SKM-1 (cell line): ENCODE measurements around the gene CAPN15.
"Not testable (repeated sequence)": the region's sequence is repeated elsewhere in the genome, so short reads cannot be mapped to it uniquely, and the experiment has no call there.

Experiments used
- DNase-seq: peaks from one replicate; lab custom pipeline; 2025; ENCODE audit not compliant: unreplicated experiment; lab: John Stamatoyannopoulos, UW

The CAPN15 gene

DNA sequence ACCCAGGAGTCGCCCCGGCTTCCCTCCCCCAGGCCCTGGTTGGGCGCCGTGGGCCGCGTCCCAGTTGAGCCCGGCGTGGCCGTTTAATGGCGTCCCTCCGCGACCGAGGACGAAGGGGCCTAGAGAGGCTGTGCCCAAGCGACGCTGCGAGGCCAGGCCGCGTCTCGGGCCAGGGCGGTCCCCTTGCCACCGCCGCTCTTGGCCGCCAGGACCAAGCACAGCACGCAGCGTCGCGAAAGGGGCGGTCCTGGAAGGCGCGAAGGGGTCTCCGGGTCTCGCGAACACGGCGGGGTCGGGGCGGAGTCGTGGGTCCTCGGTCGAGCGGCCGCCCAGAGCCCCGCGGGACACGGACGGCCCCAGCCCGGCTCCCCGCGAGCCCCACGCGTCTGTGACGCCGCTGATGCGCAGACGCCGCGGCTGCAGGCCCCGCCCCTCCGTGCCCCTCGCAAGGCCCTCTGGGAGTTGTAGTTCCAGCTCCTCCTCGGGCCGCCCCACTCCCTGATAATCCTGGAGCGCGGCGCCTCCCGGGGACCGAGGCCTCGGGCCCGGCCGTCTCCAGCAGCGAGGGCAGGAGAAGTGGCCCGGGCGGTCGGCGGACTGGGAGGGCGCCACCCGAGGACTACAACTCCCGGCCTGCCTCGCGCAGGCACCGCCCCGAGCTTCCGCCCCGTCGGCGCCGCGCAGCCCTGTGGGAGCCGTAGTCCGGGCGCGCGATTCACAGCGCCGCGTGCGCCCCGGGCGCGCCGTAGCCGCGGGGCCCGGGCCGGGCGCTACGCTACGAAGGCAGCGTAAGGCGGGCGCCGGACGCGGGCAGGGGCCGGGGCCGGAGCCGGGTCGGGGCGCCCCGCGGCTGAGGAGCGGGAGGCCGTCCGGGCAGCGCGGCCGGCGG lies at the start of gene CAPN15:
Gene CAPN15, plus strand, starts transcription at position 698 of the 889 bp plus-strand sequence. CDS start 19,127 bp downstream, outside the sequence.
- peak; percentile 84 for DNase-seq

DNA sequence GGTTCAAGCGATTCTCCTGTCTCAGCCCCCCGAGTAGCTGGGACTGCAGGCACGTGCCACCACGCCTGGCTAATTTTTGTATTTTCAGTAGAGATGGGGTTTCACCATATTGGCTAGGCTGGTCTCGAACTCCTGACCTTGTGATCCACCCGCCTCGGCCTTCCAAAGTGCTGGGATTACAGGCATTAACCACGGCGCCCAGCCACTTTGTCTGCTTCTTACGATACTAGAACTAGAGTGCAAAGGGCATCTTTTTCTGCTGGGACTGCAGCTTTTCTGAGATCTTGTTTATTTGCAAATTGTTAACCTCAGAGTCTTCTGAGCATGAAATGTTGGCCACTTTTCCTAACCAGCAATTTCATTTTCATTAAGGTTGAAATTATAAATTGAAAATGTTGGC lies 49.2 kb upstream of the CAPN15 start:
- DNase-seq = not testable (repeated sequence)

DNA sequence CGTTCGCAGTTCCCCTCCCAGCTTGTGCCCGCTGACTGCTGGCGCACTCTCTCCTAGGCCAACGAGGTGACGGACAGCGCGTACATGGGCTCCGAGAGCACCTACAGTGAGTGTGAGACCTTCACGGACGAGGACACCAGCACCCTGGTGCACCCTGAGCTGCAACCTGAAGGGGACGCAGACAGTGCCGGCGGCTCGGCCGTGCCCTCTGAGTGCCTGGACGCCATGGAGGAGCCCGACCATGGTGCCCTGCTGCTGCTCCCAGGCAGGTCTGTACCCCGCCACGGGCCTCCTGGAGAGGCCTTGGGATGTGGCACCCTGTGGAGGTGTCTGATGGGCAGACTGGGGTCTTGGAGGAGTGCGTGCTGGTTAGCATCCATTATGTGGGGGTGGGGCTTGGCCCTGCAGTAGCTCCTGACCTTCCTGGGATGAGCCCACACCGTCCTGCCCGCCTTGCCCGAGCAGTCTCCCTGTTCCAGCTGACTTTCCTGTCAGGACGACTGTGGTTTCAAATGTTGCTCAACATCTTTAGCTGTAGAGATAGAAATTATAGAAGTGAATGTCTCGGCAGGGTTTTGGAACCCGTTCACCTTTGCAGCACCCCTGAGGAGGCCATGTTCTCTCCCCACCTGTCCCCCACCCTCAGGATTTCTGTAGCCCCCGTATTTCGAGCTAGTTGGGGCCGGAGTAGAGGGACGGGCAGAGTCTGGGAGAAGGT lies 44.9 kb upstream of the CAPN15 start:
- no peak for DNase-seq

DNA sequence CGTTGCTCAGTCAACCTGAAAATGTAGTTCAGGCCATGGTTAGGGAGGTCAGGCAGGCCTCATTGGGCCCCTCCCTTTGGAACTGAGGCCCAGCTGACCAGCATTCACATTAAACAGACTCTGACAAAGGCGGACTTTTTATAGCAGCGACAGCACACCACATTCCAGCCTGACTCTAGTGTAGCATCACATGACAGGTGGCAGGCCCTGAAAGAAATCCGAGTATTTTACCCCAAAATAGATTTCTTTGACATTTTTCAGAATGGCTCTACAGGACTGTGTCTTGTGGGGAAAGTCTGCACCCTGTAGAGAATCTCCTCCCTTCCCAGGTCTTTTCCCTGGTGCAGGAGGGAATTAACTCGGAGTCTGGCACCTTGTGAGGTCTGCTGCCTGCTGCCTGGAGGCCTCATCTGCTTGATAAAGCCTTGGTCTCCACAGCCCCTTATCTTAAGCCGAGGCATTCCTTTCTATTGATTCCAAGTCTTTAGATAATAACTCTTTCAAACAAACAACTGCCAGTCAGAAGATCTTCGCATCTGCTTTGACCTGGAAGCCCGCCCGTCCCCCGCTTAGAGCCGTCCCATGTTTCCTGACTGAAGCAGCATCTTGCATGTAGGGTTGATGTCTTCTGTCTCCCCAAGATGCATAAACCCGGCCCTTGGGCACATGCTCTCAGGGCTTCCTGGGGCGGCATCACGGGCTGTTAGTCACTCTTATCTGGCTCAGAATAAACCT lies 44.0 kb upstream of the CAPN15 start:
- no peak for DNase-seq

DNA sequence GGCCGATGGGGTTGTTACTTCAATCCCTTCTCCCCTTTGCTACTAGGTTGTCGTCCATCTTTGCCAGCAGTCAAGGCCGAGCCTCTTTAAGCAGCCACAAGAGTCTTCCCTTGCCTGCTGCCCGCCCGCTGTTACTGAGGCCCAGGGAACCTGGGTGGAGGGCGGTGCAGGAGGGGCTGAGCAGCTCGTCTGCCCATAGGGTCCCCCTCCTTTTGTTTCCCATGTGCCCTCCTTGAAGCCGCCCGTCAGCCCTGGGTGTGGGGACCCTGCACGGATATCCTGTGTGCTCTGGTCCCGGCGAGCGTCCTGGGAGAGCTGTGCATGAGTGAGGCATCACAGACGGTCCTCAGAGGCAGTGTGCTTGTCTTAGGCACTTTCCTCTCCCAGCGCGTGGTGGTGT lies 37.9 kb upstream of the CAPN15 start:
- no peak for DNase-seq

DNA sequence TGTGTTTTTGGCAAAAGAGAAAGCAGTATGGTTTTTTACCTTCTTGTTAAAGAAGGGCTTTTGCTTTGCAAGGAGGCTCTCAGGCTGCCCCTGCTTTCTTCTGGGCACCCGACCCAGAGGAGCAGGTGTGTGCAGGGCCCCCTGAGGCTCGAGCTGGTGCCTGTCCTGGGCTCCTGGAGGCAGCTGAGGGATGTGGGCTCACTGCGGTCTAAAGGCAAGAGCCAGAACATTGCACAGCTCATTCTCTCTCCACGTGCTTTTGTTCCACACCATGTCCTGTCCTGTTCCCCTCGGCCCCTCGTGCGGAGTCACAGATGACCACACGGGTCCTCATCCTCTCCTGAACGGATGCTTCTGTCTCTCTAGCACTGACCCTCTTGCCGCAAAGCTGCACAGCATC lies 36.7 kb upstream of the CAPN15 start:
- no peak for DNase-seq

DNA sequence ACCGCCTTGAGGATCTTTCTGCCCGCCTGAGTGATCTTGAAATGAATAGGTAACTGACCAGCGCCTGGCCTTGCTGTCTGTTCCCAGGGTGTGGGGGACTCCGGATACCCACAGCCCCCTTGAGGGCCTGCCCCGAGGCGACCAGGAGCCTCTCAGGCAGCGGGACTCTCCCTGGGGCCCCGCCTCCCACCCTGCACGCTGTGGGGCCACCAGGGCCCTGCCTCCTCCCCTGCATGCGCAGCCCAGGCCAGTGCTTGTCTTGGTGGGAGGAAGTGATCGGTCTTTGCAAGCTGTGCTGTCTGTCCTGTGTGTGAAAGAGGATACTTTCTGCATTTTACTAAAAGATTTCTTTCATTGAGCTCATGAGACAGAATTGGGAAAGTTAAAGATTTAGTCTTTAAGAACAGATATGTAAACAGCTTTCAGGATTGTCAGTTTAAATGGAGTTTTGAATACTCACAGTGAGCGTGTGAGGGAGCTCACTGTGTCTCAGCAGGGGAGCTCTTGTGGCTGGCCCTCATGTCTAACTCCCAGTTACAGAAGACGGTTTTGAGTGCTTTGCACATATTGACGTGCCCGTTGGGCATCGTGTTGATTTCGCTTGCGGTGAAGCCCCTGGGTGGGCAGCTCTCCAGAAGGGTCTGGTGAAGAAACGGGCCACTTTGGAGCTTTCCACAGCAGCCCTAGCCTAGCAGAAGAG lies 36.1 kb upstream of the CAPN15 start:
- DNase-seq = no peak

DNA sequence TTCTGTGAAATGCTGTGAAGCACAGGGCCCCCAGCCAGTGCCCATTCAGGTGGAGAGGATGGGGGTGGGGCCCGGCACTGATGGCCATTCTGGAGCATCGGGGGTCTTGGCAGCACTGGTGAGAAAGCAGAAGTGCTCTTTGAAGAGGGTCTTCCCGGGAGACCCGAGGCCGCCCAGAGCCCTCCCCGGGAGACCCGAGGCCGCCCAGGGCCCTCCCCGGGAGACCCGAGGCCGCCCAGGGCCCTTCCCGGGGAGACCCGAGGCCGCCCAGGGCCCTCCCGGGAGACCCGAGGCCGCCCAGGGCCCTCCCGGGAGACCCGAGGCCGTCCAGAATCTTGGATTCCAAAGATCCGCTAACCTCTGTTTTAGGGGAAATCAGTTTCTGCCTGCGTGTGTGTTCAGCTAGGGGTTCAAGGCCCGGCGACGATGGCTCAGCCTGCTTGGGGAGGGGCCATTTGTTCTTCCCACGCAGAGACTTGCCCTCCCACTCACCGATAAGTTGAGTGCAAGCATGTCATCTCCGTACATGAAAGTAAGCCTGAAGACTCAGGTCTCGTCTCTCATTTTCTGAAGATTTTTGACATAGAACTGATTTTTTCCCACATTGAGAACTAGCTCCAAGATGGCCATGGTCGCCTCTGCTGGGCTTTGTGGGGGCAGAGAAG lies 35.2 kb upstream of the CAPN15 start:
- no peak for DNase-seq

DNA sequence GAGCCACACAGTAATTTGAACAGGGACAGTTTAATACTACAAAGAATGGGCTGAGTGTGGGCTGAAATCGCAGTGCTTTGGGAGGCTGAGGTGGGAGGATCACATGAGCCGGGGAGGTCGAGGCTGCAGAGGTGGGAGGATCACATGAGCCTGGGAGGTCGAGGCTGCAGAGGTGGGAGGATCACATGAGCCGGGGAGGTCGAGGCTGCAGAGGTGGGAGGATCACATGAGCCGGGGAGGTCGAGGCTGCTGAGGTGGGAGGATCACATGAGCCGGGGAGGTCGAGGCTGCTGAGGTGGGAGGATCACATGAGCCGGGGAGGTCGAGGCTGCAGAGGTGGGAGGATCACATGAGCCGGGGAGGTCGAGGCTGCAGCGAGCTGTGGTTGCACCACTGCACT lies 32.8 kb upstream of the CAPN15 start:
- DNase-seq = not testable (repeated sequence)

DNA sequence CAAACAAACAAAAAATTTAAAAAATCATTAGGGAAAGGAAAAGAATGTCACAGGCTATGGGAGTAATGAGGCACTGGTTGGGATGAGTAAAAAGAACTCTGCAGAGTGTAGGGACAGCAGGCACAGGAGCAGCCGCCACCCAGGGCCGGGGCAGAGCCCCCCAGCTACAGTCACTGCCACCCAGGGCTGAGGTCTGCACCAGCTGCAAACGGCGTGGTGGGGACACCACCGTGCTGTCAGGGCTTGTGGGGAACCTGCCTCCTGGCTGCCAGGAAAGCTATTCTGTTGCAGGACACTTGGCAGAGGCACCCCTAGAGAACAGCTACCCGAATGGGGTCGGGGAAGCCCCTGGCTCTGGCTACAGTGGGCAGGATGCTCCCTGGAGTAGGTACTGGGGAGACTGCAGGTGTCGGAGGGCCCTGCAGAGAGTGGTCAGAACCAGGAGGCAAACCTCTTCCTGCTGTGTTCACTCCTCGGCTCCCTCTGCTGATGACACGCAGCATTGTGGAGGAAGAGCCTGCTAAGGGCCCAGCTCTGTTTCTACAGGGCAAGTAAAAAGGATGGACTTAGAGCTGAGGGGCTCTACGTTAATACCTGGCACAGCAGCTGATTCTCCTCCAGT lies 32.3 kb upstream of the CAPN15 start:
- no peak for DNase-seq

DNA sequence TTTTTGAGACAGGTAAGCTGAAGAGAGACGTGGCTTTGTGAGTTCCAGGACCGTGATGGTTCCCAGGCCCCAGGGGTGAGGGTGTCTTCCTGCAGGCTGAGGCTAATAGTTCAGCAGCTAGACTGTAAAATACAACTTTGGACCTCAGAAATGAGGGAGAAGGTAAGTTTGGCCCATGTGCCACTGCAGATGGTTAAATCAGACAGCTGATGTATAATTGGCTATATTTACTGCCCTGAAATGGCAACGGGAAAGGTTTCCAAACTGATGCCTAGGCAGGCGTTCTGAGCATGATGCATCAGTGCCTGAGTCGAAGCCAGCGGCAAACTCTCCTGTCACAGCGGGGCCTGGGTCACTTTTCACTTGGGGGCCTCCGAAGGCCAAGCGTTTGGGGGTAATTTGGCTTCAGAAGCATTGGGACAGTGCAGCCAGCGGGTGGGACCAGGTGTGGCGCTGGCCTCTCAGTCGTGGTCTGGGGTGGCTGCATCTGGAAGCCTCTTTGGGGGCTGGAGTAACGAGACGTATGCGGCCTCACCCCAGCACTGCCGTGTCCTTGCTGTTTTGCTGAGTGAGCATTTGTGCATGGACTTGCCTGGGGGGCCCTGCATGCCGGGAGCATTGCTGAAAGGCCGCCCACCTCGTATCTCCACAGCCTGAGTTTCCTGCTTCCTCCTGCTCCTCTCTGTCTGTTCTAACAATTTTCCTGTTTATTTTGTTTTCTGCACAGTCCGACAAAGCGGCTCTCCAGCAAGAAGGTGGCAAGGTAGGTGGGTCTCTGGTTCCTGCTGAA lies 31.2 kb upstream of the CAPN15 start:
- DNase-seq = no peak

DNA sequence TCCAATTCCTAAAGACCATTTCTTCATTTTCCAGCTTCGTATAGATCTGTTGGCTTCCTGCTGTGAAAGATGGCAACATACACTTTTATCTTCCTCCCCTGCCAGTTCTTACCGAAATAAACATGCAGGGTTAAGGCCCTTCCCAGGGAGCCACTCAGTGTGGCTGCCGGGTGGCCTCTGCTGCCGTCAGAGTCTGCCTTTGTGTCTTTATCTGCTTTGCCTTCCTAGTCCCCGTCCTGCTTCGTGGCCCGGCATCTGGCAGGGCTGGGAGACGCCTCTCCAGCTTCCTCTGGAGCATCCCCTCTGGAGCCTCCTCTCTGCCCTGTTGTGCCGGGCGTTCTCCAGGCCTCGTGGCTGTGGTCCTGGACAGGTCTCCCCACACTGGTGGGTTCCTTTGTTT lies 30.3 kb upstream of the CAPN15 start:
- DNase-seq = no peak

DNA sequence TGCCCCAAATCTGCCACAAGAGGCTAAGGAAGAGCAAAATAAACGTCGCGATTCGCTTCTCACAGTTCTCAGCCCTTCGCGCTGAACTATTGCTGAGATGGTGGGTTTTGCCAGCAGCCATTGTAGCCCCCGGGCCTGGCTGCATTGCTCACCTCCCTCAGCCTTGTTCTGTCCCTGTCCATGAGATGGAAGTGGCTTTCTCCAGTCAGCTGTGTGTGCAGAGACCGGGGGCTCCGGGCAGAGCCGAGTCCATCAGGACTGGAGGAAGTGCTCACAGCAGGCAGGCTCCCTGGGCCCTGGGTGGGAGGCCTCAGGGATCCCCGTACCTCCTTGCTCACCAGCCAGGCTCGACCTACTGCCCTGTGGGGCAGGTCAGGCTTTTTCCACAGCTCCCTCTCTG lies 27.6 kb upstream of the CAPN15 start:
- no peak for DNase-seq

DNA sequence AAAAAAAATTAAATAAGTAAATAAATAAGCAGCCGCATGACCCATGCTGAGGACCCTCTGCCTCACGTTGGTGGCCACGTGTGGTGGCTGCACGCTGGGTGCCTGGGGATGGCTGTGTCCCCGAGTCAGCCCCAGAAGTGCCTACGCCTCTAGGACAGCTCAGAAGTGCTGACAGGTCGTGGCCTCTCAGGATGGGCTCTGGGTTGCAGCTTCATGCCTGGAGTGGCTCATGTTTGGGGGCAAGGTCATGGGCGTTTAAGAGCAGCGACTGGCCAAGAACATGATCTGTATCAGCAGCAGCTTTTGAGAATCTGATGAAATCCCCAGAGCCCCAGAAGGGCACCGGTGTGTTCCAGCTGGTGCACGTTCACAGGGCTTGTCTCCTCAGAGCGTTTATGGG lies 26.8 kb upstream of the CAPN15 start:
- no peak for DNase-seq

DNA sequence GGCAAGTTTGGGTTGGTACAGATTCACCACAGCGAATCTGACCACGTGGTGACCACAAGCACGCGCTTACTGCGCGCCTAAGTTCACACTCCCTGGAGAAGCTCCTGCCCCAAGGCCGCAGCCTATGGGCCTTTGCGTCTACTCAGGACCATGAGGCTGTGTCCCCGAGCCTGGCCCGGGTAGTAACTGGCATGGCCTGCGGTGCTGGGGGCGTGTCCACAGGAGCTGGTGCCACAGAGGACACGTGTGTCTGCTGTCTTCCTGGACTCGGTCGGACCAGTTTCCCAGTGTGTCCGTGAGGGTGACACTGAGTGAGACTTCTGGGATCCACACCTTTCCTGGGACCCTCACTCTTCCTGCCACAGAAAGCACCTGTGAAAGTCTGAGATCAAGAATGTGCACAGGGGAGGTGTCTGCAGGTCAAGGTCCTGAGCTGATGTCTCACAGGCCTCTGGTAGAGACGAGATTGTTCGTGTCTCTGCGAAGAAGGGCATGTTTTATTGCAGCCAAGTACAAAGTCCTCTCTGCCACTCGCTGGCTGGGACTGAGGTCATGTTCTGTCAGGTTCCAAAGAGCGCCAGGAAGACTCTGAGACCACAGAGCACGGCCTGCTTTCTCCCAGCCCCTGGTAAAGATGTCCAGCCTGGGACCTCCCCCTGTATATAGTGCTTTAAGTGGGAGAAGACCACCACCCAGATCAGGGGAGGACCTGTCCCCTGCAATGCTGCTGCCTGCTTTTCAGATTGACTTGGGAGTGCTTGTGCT lies 25.2 kb upstream of the CAPN15 start:
- no peak for DNase-seq

DNA sequence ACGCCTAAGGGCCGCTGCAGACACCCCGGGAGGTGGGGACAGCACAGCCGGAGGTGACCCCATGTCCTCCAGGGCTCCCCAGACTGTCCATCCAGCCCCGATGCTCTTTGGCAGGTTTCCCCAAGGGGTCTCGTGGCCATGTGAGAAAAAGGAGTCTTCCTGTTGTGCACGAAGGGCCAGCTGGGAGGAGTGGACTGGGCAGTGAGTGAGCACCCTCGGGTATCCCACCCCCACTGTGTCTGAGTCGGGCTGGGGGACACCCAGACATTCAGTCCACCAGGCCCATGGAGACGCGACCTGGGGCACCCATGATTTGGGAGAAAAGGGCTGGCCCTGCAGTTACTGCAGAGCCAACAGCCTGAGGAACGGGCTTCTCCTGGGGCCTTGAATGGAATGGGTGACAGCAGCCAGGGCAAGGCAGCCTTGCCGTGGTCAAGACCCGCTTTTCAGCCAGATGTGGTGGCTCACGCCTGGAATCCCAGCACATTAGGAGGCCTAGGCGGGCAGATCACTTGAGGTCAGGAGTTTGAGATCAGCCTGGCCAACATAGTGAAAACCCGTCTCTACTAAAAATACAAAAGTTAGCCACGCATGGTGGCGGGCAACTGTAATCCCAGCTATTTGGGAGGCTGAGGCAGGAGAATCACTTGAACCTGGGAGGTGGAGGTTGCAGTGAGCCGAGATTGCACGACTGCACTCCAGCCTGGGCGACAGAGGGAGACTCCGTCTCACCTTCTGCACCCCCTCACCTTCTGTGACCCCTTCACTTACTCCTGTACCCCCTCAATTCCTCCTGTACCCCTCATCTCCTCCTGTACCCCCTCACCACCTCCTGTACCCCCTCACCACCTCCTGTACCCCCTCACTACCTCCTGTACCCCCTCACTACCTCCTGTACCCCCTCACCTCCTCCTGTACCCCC lies 24.1 kb upstream of the CAPN15 start:
- DNase-seq = no peak

DNA sequence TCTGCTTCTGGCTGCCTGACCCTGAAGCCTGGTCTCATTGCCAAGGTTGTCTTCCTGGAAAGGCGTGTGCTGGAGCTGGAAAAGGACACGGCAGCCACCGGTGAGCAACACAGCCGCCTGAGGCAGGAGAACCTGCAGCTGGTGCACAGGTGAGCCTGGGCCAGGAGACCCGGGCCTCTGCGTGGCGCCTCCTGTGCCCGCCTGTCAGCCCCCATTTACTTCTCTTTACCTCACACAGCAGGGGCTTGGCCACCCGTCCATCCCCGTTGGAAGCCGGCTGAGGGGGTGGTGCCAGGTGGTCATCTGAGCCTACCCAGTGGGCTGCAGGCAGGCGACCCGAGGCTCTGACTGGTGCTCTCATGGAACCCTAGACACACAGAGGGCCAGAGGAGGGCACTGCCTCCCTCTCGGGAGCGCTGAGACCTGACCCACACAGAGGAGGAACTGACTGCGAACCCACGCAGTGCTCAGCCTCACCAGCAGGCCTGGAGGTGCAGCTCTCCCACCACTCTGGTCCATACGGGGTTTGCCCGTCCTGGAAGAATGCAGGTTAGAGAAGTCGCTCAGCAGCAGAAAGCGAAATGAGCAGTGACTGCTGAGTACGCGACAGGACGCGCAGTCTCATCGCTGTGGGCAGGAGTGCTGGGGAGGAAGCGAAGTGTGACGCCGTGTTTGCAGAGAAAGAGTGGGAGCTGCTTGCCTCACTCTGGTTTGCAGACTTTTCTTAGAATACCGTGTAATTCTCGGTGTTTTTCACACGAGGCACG lies 21.9 kb upstream of the CAPN15 start:
- no peak for DNase-seq
